Mesothelial cell of epicardium (in vitro differentiated cells): ENCODE measurements around the gene MYL10. TPM values are rescaled to one million over a fixed set of nuclear protein-coding genes. Genes with fewer than 3 reads are reported as not detected.

Source experiments
- DNase-seq, 2 experiments: peaks; one replicate each; pipeline ENCODE4 v3.0.0; 2021; ENCODE audit warnings: low spot score in 2 of 2; ENCODE audit not compliant: unreplicated experiment in 2 of 2
- H3K27ac Mint-ChIP-seq: 2 replicates; pipeline ENCODE4 v1.8.0; 2021; ENCODE audit warnings: mixed read lengths
- H3K27me3 Mint-ChIP-seq: 2 replicates; pipeline ENCODE4 v1.8.0; 2021; ENCODE audit warnings: low read depth, mixed read lengths
- H3K36me3 Mint-ChIP-seq: 2 replicates; pipeline ENCODE4 v1.8.0; 2021; ENCODE audit warnings: mixed read lengths
- H3K4me1 Mint-ChIP-seq: 2 replicates; pipeline ENCODE4 v1.8.0; 2021; ENCODE audit warnings: mixed read lengths
- H3K4me3 Mint-ChIP-seq: 2 replicates; pipeline ENCODE4 v1.8.0; 2021; ENCODE audit warnings: mild to moderate bottlenecking, moderate library complexity, mixed read lengths
- H3K9me3 Mint-ChIP-seq: 2 replicates; pipeline ENCODE4 v1.8.0; 2021; ENCODE audit warnings: mixed read lengths
- CTCF ChIP-seq: fragments of 200-600 bp; sonication (generic); IDR thresholded peaks from one replicate; pipeline ENCODE4 v1.5.0; 2021; ENCODE audit warnings: antibody characterized with exemption; ENCODE audit not compliant: unreplicated experiment
- total RNA-seq: library from RNA; stranded (reverse); gene quantifications from 3 replicates; pipeline ENCODE4 v1.2.1, GENCODE V29; 2021

MYL10 gene
- total RNA-seq, 1 donor from 2014 or later: not detected

- H3K36me3 Mint-ChIP-seq: no peaks in the 10 kb centered on the region
- no peak overlapping the region for H3K4me3 Mint-ChIP-seq
- peaks cover 7% of the 10 kb centered on the region for H3K4me1 Mint-ChIP-seq
These were observed 6.4 kb upstream of the MYL10 start for GRCh38 chr7:101635484-101635883.

GRCh38 chr7:101634196-101634717 is 5.2 kb upstream of the MYL10 start:
- Mint-ChIP-seq H3K27me3 (peaks cover 3% of the 10 kb centered on the region), H3K9me3 (no peaks in the 10 kb centered on the region), H3K36me3 (no peaks in the 10 kb centered on the region), H3K4me3 (no peak overlapping the region), H3K4me1 (peaks cover 7% of the 10 kb centered on the region), H3K27ac (no peak overlapping the region)
- no peak for TF ChIP-seq CTCF
- DNase-seq: no peak

More at GRCh38 chr7:101635484-101635883, 6.4 kb upstream of the MYL10 start:
- no peak for TF ChIP-seq CTCF
- DNase-seq: no peak
- Mint-ChIP-seq H3K9me3 (no peaks in the 10 kb centered on the region), H3K27me3 (peaks cover 3% of the 10 kb centered on the region), H3K27ac (no peak overlapping the region)

GRCh38 chr7:101633511-101633910 is 4.4 kb upstream of the MYL10 start:
- Mint-ChIP-seq H3K27ac (no peak overlapping the region), H3K4me1 (peaks cover 7% of the 10 kb centered on the region)

GRCh38 chr7:101632641-101633040 is 3.5 kb upstream of the MYL10 start:
- H3K9me3 Mint-ChIP-seq: no peaks in the 10 kb centered on the region
- no peak for TF ChIP-seq CTCF
- no peak overlapping the region for H3K27ac Mint-ChIP-seq
- peaks cover 3% of the 10 kb centered on the region for H3K27me3 Mint-ChIP-seq
- no peaks in the 10 kb centered on the region for H3K36me3 Mint-ChIP-seq
- H3K4me1 Mint-ChIP-seq: peaks cover 7% of the 10 kb centered on the region
- H3K4me3 Mint-ChIP-seq: no peak overlapping the region
- DNase-seq: no peak

More at GRCh38 chr7:101633511-101633910, 4.4 kb upstream of the MYL10 start:
- no peak overlapping the region for H3K4me3 Mint-ChIP-seq
- peaks cover 3% of the 10 kb centered on the region for H3K27me3 Mint-ChIP-seq
- no peak for DNase-seq
- H3K36me3 Mint-ChIP-seq: no peaks in the 10 kb centered on the region
- TF ChIP-seq CTCF: no peak
- H3K9me3 Mint-ChIP-seq: no peaks in the 10 kb centered on the region

GRCh38 chr7:101631224-101631714 is 2.2 kb upstream of the MYL10 start:
- H3K27ac Mint-ChIP-seq: no peak overlapping the region
- DNase-seq: no peak
- peaks cover 6% of the 10 kb centered on the region for H3K27me3 Mint-ChIP-seq
- no peak overlapping the region for H3K4me3 Mint-ChIP-seq
- no peaks in the 10 kb centered on the region for H3K9me3 Mint-ChIP-seq
- peaks cover 9% of the 10 kb centered on the region for H3K4me1 Mint-ChIP-seq
- no peaks in the 10 kb centered on the region for H3K36me3 Mint-ChIP-seq
- TF ChIP-seq CTCF: no peak
